ENCODE data around the gene GRIK1. TPM values are rescaled to one million over a fixed set of nuclear protein-coding genes. Genes with fewer than 3 reads are reported as not detected.

GRIK1 gene
- total and polyA plus RNA-seq, 2 experiments from 2014 or later = not detected

GRCh38 chr21:29909571-29909970 is 30.2 kb downstream of the GRIK1 start:
- in situ Hi-C loops (cut with MboI) = no loop called here
- H3K27me3 ChIP-seq (replicated peaks; ENCODE audit: insufficient read depth) = no peaks in the 10 kb centered on the region
- 42 to 54% methylated on average over 4 of the region's 4 CpGs for WGBS, 2 experiments (ENCODE audit: low coverage in 1 of 2, low lambda C conversion rate in 2 of 2, missing lambda C conversion rate in 2 of 2)

GRCh38 chr21:29904359-29905282 is 35.2 kb downstream of the GRIK1 start:
- H3K4me1 ChIP-seq (ENCODE audit: insufficient read depth) = no peaks in the 10 kb centered on the region
- H3K9me3 ChIP-seq (ENCODE audit: low read depth) = no peaks in the 10 kb centered on the region
- H3K9me2 ChIP-seq (ENCODE audit: insufficient read depth) = no peaks in the 10 kb centered on the region
- in situ Hi-C loops (cut with MboI) = no loop called here
- H4K20me1 ChIP-seq (ENCODE audit: insufficient read depth) = no peaks in the 10 kb centered on the region
- WGBS, 2 experiments (ENCODE audit: low coverage in 1 of 2, low lambda C conversion rate in 2 of 2, missing lambda C conversion rate in 2 of 2) = 38 to 41% methylated on average over 11 of the region's 11 CpGs
- H3K9ac ChIP-seq = no peak overlapping the region
- H3K27ac ChIP-seq = no peak overlapping the region
- peak; percentile 38 for DNase-seq
- no peak overlapping the region for H3K4me3 ChIP-seq
- H3F3A ChIP-seq (ENCODE audit: insufficient read depth) = no peaks in the 10 kb centered on the region
- H3K79me2 ChIP-seq (ENCODE audit: insufficient read depth) = no peaks in the 10 kb centered on the region
- no peaks in the 10 kb centered on the region for H3K36me3 ChIP-seq (ENCODE audit: low read depth)
- no peaks in the 10 kb centered on the region for H3K27me3 ChIP-seq (replicated peaks; ENCODE audit: insufficient read depth)
- TF ChIP-seq EZH2 (IDR thresholded peaks at IDR 0.05; ENCODE audit: insufficient read depth, poor library complexity, severe bottlenecking) (no peak), EZH2phosphoT487 (IDR thresholded peaks at IDR 0.05; ENCODE audit: insufficient read depth, low read depth) (no peak)
- no peak overlapping the region for H2AFZ ChIP-seq
- no peak overlapping the region for H3K4me2 ChIP-seq (ENCODE audit: unreplicated experiment)

More at GRCh38 chr21:29909571-29909970, 30.2 kb downstream of the GRIK1 start:
- Histone ChIP-seq H4K20me1 (ENCODE audit: insufficient read depth) (no peaks in the 10 kb centered on the region), H2AFZ (no peak overlapping the region), H3K79me2 (ENCODE audit: insufficient read depth) (no peaks in the 10 kb centered on the region), H3K9ac (no peak overlapping the region), H3K36me3 (ENCODE audit: low read depth) (no peaks in the 10 kb centered on the region), H3K27ac (no peak overlapping the region), H3K4me3 (no peak overlapping the region), H3K9me3 (ENCODE audit: low read depth) (no peaks in the 10 kb centered on the region), H3K4me1 (ENCODE audit: insufficient read depth) (no peaks in the 10 kb centered on the region), H3K9me2 (ENCODE audit: insufficient read depth) (no peaks in the 10 kb centered on the region), H3F3A (ENCODE audit: insufficient read depth) (no peaks in the 10 kb centered on the region), H3K4me2 (ENCODE audit: unreplicated experiment) (no peak overlapping the region)
- no peak for DNase-seq
- TF ChIP-seq EZH2 (IDR thresholded peaks at IDR 0.05; ENCODE audit: insufficient read depth, poor library complexity, severe bottlenecking) = no peak
- TF ChIP-seq EZH2phosphoT487 (IDR thresholded peaks at IDR 0.05; ENCODE audit: insufficient read depth, low read depth) = no peak

GRCh38 chr21:29896884-29897283 is 42.9 kb downstream of the GRIK1 start:
- no peaks in the 10 kb centered on the region for H3K9me2 ChIP-seq (ENCODE audit: insufficient read depth)
- 12 to 22% methylated on average over 3 of the region's 3 CpGs for WGBS, 2 experiments (ENCODE audit: low coverage in 1 of 2, low lambda C conversion rate in 2 of 2, missing lambda C conversion rate in 2 of 2)
- H3K4me1 ChIP-seq (ENCODE audit: insufficient read depth) = no peaks in the 10 kb centered on the region
- DNase-seq = no peak
- no peak overlapping the region for H3K27ac ChIP-seq
- TF ChIP-seq EZH2phosphoT487 (IDR thresholded peaks at IDR 0.05; ENCODE audit: insufficient read depth, low read depth) = no peak
- no peak for TF ChIP-seq EZH2 (IDR thresholded peaks at IDR 0.05; ENCODE audit: insufficient read depth, poor library complexity, severe bottlenecking)
- no peaks in the 10 kb centered on the region for H3K9me3 ChIP-seq (ENCODE audit: low read depth)
- H3K36me3 ChIP-seq (ENCODE audit: low read depth) = no peaks in the 10 kb centered on the region
- no peaks in the 10 kb centered on the region for H3K79me2 ChIP-seq (ENCODE audit: insufficient read depth)
- H4K20me1 ChIP-seq (ENCODE audit: insufficient read depth) = no peaks in the 10 kb centered on the region
- H3K4me2 ChIP-seq (ENCODE audit: unreplicated experiment) = no peak overlapping the region
- no peak overlapping the region for H2AFZ ChIP-seq
- H3K9ac ChIP-seq = no peak overlapping the region
- in situ Hi-C loops (cut with MboI) = no loop called here
- no peaks in the 10 kb centered on the region for H3F3A ChIP-seq (ENCODE audit: insufficient read depth)
- no peaks in the 10 kb centered on the region for H3K27me3 ChIP-seq (replicated peaks; ENCODE audit: insufficient read depth)
- no peak overlapping the region for H3K4me3 ChIP-seq

- no peak for DNase-seq
- H3F3A ChIP-seq (ENCODE audit: insufficient read depth) = no peaks in the 10 kb centered on the region
- H3K4me3 ChIP-seq = no peak overlapping the region
- H3K27ac ChIP-seq = no peak overlapping the region
- H3K9me3 ChIP-seq (ENCODE audit: low read depth) = no peaks in the 10 kb centered on the region
- H3K4me2 ChIP-seq (ENCODE audit: unreplicated experiment) = no peak overlapping the region
- TF ChIP-seq EZH2phosphoT487 (IDR thresholded peaks at IDR 0.05; ENCODE audit: insufficient read depth, low read depth) (no peak), EZH2 (IDR thresholded peaks at IDR 0.05; ENCODE audit: insufficient read depth, poor library complexity, severe bottlenecking) (no peak)
- in situ Hi-C loops (cut with MboI) = no loop called here
- no peaks in the 10 kb centered on the region for H3K4me1 ChIP-seq (ENCODE audit: insufficient read depth)
- H3K27me3 ChIP-seq (replicated peaks; ENCODE audit: insufficient read depth) = no peaks in the 10 kb centered on the region
- H2AFZ ChIP-seq = no peak overlapping the region
- H3K9me2 ChIP-seq (ENCODE audit: insufficient read depth) = no peaks in the 10 kb centered on the region
- WGBS, 2 experiments (ENCODE audit: low coverage in 1 of 2, low lambda C conversion rate in 2 of 2, missing lambda C conversion rate in 2 of 2) = 53 to 54% methylated on average over 3 of the region's 3 CpGs
- H3K9ac ChIP-seq = no peak overlapping the region
- no peaks in the 10 kb centered on the region for H3K36me3 ChIP-seq (ENCODE audit: low read depth)
- H4K20me1 ChIP-seq (ENCODE audit: insufficient read depth) = no peaks in the 10 kb centered on the region
- no peaks in the 10 kb centered on the region for H3K79me2 ChIP-seq (ENCODE audit: insufficient read depth)
Observed at GRCh38 chr21:29893687-29894086, 46.1 kb downstream of the GRIK1 start.
